Measurements from ENCODE around the gene TRIM58. TPM values are rescaled to one million over a fixed set of nuclear protein-coding genes. Genes with fewer than 3 reads are reported as not detected.

The TRIM58 gene
- total and polyA plus RNA-seq, 2 of the 4 experiments (the other 2 are of a cell fraction): 0.54 to 0.91 TPM

DNA sequence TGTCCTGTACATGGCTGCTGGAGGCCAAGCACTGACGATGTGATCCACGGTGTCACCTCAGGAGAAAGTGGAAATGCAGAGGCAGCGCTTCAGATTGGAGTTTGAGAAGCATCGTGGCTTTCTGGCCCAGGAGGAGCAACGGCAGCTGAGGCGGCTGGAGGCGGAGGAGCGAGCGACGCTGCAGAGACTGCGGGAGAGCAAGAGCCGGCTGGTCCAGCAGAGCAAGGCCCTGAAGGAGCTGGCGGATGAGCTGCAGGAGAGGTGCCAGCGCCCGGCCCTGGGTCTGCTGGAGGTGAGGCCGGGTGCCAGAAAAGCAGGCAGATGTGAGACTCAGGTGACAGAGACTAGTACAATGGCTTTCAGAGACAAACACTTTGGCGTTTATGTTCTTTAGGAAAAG lies 7.7 kb downstream of the TRIM58 start:
- Histone ChIP-seq H4K8ac (ENCODE audit: low read depth in 2 of 2, low read length in 2 of 2) (no peak overlapping the region), H3K14ac (replicated peaks; ENCODE audit: low read depth, low read length) (no peak overlapping the region), H3K18ac (ENCODE audit: low read depth, low read length) (no peak overlapping the region), H4K91ac (ENCODE audit: insufficient read depth, low read depth, low read length) (no peak overlapping the region), H3K9me1 (ENCODE audit: insufficient read depth, low read length) (no peaks in the 10 kb centered on the region), H2BK15ac (ENCODE audit: low read depth, low read length) (no peak overlapping the region), H3K9ac (ENCODE audit: low read depth, low read length) (no peak overlapping the region), H2AK9ac (replicated peaks; ENCODE audit: low read depth, low read length, poor library complexity) (no peak overlapping the region), H3K4me1 (ENCODE audit: control insufficient read depth, insufficient read depth, low read length) (no peaks in the 10 kb centered on the region), H3K4me2 (ENCODE audit: low read depth, low read length) (no peak overlapping the region), H2BK20ac (ENCODE audit: low read depth, low read length) (no peak overlapping the region), H3K4ac (ENCODE audit: low read depth, low read length) (no peak overlapping the region), H4K5ac (ENCODE audit: low read depth, low read length) (no peak overlapping the region), H3K9me3 (ENCODE audit: control insufficient read depth, insufficient read depth, low read length) (peaks cover 20% of the 10 kb centered on the region), H3K27me3 (ENCODE audit: control insufficient read depth, insufficient read depth, low read length) (no peaks in the 10 kb centered on the region), H3K4me3 (ENCODE audit: insufficient read depth, low read depth, low read length) (no peak overlapping the region), H2AK5ac (ENCODE audit: low read depth, low read length) (no peak overlapping the region), H3K36me3 (ENCODE audit: control insufficient read depth, insufficient read depth, low read length) (no peaks in the 10 kb centered on the region), H3K27ac (ENCODE audit: insufficient read depth, low read length) (no peak overlapping the region), H2AFZ (replicated peaks; ENCODE audit: low read length, poor library complexity) (no peak overlapping the region), H2BK5ac (ENCODE audit: low read depth, low read length, poor library complexity, severe bottlenecking) (no peak overlapping the region), H2BK120ac (ENCODE audit: low read depth, low read length) (no peak overlapping the region), H4K20me1 (ENCODE audit: insufficient read depth, low read length) (no peaks in the 10 kb centered on the region), H3K23ac (ENCODE audit: low read depth, low read length) (no peak overlapping the region), H3K79me1 (ENCODE audit: low read depth in 1 of 2, low read length in 2 of 2) (no peaks in the 10 kb centered on the region), H3K56ac (ENCODE audit: extremely low read depth, insufficient read depth, low read length) (no peak overlapping the region)
- DNase-seq: no peak
- whole genome bisulfite sequencing, 2 experiments (ENCODE audit: extremely low coverage in 2 of 2, insufficient read length in 1 of 2): 61% methylated on average over 5 of the region's 17 CpGs; no CpG with 5 or more reads in 1 of the 2 experiments
- TF ChIP-seq POLR2A (IDR thresholded peaks at IDR 0.05; ENCODE audit: low read depth, low read length) (no peak), RFX5 (IDR thresholded peaks at IDR 0.05; ENCODE audit: low read depth, low read length) (no peak), RAD21 (IDR thresholded peaks at IDR 0.05; ENCODE audit: low read length) (no peak), MAZ (IDR thresholded peaks at IDR 0.05; ENCODE audit: borderline replicate concordance, low read depth, low read length) (no peak), CEBPB (IDR thresholded peaks at IDR 0.05; ENCODE audit: low read depth, low read length) (no peak), ELK1 (IDR thresholded peaks at IDR 0.05; ENCODE audit: borderline replicate concordance, low read depth, low read length) (no peak)
- dilution Hi-C loops (cut with HindIII; ENCODE audit: low sequenced_read_pairs, unreplicated experiment) (no loop called here), intact Hi-C loops (cut with micrococcal nuclease) (no loop called here), in situ Hi-C loops (cut with MboI; ENCODE audit: low sequenced_read_pairs) (no loop called here)
- ChIA-PET CTCF (no interaction called here), POLR2A (ENCODE audit: unreplicated experiment) (no interaction called here)
- BruUV-seq (replicated peaks): no TSS peak
- ATAC-seq (ENCODE audit: low read depth): no peak

Data from IMR-90 (cell line).